Progenitor cell of endocrine pancreas (in vitro differentiated cells): Measurements from ENCODE around the gene RUNX3. TPM values are rescaled to one million over a fixed set of nuclear protein-coding genes. Genes with fewer than 3 reads are reported as not detected.

Experiments used
- DNase-seq: peaks from one replicate; pipeline ENCODE4 v3.0.0; 2021; ENCODE audit warnings: low spot score; ENCODE audit not compliant: unreplicated experiment
- H3K27ac Mint-ChIP-seq: 2 replicates; pipeline ENCODE4 v1.8.0; 2021; ENCODE audit warnings: mild to moderate bottlenecking, moderate library complexity, mixed read lengths
- H3K27me3 Mint-ChIP-seq: 2 replicates; pipeline ENCODE4 v1.8.0; 2021; ENCODE audit warnings: mixed read lengths
- H3K36me3 Mint-ChIP-seq: 2 replicates; pipeline ENCODE4 v1.8.0; 2022; ENCODE audit warnings: mixed read lengths; ENCODE audit not compliant: insufficient read depth
- H3K4me1 Mint-ChIP-seq: 2 replicates; pipeline ENCODE4 v1.8.0; 2021; ENCODE audit warnings: low read depth, mixed read lengths
- H3K4me3 Mint-ChIP-seq: 2 replicates; pipeline ENCODE4 v1.8.0; 2021; ENCODE audit warnings: low read depth, mild to moderate bottlenecking, moderate library complexity, mixed read lengths
- H3K9me3 Mint-ChIP-seq: 2 replicates; pipeline ENCODE4 v1.8.0; 2021; ENCODE audit warnings: low read depth, mixed read lengths
- total RNA-seq: library from RNA; stranded (reverse); gene quantifications from 2 replicates; pipeline ENCODE4 v1.2.1, GENCODE V29; 2021
- TF ChIP-seq, protein P1 (sequence below): fragments of 200-600 bp; sonication (generic); IDR thresholded peaks from one replicate; pipeline ENCODE4 v1.5.0; 2021; ENCODE audit warnings: antibody characterized with exemption, mild to moderate bottlenecking; ENCODE audit not compliant: unreplicated experiment

The RUNX3 gene
- total RNA-seq, 1 donor from 2014 or later: not detected

DNA sequence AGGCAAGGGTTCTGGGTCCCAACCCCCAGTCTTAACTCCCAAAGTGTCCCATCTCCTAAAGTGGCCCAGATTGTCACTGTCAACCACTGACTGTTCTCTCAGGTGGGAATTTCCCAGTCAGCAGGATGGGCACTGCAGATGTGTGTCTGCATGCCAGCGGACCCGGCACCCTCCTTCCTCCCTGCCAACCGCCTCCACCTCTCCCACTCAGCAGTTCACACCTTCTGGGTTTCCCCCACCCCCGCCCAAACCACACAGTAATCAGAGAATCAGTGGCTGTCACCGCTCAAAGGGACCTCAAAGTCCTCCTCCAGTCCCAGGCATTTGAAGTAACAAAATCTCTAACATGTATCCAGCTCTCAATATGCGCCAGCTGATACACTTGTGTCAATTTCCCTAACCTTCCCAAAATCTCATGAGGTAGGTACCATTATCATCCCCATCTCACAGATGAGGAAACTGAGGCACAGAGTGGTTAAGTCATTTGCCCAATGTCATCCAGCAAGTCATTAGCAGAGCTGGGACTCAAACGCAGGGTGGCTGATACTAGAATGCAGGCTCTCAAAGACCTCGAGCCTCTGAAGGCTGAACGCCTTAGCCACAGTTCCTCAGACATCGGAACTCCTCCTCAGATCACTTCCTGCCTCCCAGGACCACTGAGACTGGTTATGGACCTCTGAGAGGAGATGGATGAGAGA, 4.8 kb downstream of the RUNX3 start:
- no peak for DNase-seq
- H3K9me3 Mint-ChIP-seq: no peaks in the 10 kb centered on the region
- H3K4me3 Mint-ChIP-seq: no peak overlapping the region
- H3K36me3 Mint-ChIP-seq: no peaks in the 10 kb centered on the region
- TF ChIP-seq, protein P1, sequence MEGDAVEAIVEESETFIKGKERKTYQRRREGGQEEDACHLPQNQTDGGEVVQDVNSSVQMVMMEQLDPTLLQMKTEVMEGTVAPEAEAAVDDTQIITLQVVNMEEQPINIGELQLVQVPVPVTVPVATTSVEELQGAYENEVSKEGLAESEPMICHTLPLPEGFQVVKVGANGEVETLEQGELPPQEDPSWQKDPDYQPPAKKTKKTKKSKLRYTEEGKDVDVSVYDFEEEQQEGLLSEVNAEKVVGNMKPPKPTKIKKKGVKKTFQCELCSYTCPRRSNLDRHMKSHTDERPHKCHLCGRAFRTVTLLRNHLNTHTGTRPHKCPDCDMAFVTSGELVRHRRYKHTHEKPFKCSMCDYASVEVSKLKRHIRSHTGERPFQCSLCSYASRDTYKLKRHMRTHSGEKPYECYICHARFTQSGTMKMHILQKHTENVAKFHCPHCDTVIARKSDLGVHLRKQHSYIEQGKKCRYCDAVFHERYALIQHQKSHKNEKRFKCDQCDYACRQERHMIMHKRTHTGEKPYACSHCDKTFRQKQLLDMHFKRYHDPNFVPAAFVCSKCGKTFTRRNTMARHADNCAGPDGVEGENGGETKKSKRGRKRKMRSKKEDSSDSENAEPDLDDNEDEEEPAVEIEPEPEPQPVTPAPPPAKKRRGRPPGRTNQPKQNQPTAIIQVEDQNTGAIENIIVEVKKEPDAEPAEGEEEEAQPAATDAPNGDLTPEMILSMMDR: no peak
- H3K27ac Mint-ChIP-seq: no peak overlapping the region
- H3K27me3 Mint-ChIP-seq: peaks cover 71% of the 10 kb centered on the region
- no peaks in the 10 kb centered on the region for H3K4me1 Mint-ChIP-seq

DNA sequence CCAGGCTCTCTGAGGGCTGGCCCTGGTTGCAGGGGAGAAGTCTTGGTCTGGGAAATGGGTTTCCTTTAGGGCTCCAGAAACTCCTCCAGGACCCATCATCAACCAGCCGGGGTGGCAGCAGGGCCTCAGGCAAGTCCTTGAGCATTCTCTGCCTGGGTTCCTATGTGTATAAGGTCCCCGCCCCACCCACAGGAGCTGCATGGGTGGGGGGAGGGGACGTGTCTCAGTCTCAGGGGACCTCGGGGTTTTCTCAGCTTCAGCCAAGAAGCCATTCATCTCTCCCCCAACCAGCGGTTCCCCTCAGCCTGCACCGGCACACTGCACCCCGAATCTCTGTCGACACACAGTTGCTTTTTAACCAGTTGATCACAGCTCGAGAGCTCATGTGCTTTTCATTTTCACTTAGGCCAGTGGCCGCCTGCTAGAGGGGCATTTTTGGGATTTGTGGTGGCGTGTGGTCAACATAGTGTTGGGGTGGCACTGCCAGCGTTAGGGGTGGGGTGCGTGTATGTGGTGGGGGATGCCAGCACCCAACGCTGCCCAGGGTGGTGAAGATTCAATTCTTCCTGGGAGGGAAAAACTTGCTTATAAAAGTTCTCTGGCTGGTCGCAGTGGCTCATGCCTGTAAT, 6.5 kb downstream of the RUNX3 start:
- H3K4me3 Mint-ChIP-seq: no peak overlapping the region

DNA sequence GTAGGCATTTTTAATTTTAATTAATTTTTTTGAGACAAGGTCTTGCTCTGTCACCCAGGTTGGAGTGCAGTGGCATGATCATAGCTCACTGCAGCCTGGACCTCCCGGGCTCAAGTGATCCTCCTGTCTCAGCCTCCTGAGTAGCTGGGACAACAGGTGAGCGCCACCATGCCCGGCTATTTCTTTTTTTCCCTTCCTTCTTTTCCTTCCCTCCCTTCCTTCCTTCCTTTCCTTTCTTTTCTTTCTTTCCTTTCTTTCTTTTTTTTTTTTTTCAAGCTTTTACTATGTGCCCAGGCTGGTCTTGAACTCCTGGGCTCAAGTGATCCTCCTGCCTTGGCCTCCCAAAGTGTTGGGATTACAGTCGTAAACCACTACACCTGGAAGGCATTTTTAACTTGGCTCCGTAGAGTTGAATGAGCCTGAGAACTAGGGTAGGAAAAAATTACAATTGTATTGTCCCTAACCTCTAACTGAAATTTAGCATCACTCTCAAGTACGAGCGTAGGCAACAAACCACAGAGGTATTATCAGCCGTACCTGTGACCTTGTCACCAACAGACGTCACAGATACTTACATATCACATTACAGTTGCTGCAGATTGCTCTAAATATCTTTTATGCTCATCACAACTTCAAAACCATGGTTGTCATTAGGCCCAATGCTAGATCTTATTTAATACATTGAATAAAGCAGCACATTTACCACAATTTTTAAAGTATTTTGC, 8.0 kb downstream of the RUNX3 start:
- no peaks in the 10 kb centered on the region for H3K4me1 Mint-ChIP-seq
- no peaks in the 10 kb centered on the region for H3K9me3 Mint-ChIP-seq
- H3K27ac Mint-ChIP-seq: no peak overlapping the region
- peaks cover 61% of the 10 kb centered on the region for H3K27me3 Mint-ChIP-seq
- TF ChIP-seq, protein P1: no peak
- no peaks in the 10 kb centered on the region for H3K36me3 Mint-ChIP-seq
- DNase-seq: no peak
- H3K4me3 Mint-ChIP-seq: no peak overlapping the region

More for the DNA sequence above, 6.5 kb downstream of the RUNX3 start:
- no peak for DNase-seq
- no peaks in the 10 kb centered on the region for H3K36me3 Mint-ChIP-seq
- H3K27ac Mint-ChIP-seq: no peak overlapping the region
- peaks cover 76% of the 10 kb centered on the region for H3K27me3 Mint-ChIP-seq
- H3K4me1 Mint-ChIP-seq: no peaks in the 10 kb centered on the region
- TF ChIP-seq, protein P1: no peak
- no peaks in the 10 kb centered on the region for H3K9me3 Mint-ChIP-seq

DNA sequence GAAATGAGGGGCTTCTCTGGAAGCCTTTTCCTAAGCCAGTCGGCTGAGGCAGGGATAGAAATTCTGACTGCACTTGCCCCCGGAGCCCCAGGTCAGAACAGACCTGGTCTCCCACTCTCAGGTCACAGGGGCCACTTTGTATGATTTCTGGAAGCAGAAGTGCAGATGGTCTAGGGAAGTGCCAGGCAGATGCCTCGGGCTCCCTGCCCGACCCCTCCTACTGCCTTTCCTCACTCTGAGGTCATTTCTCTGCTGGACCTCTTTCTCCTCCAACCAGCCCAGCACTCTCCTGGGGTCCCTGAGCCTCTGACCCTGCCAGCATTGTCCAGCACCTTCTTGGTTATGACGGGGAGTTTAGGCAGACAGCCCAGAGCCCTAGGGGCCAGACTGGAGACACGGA, 8.7 kb downstream of the RUNX3 start:
- TF ChIP-seq, protein P1: no peak
- Mint-ChIP-seq H3K36me3 (no peaks in the 10 kb centered on the region), H3K27ac (no peak overlapping the region), H3K27me3 (peaks cover 54% of the 10 kb centered on the region), H3K4me3 (no peak overlapping the region), H3K4me1 (no peaks in the 10 kb centered on the region), H3K9me3 (no peaks in the 10 kb centered on the region)
- no peak for DNase-seq

DNA sequence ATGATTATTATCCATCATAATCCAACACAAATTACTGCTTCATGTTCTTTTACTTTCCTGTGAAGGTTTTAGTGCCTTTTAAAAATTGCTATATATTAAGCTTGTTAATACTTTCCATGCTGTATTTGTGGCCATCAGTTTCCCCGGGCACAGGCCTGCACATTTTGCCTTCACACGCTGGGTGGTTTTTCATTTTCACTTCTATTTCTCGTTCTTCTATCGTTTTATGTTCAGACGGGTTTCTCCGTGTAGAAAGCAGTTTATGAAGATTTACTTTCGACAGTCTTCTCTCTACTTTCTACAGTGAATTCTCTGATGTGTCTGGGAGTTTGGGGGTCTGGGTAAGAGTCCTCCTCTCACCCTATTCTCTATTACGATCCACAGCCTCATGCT, 9.5 kb downstream of the RUNX3 start:
- DNase-seq: no peak
- Mint-ChIP-seq H3K27me3 (peaks cover 45% of the 10 kb centered on the region), H3K4me1 (no peaks in the 10 kb centered on the region), H3K27ac (no peak overlapping the region), H3K9me3 (no peaks in the 10 kb centered on the region), H3K4me3 (no peak overlapping the region), H3K36me3 (no peaks in the 10 kb centered on the region)
- TF ChIP-seq, protein P1: no peak
